HG03280 (cell line): ENCODE data around the gene DRG2.

ENCODE experiments used
- ATAC-seq: cut with Tn5 transposase; IDR thresholded peaks from one replicate; pipeline ENCODE4 v1.9.1; 2021; ENCODE audit warnings: mild to moderate bottlenecking, moderate library complexity; ENCODE audit not compliant: unreplicated experiment

Gene DRG2

GRCh38 chr17:18141210-18141803 is 53.6 kb downstream of the DRG2 start:
- ATAC-seq = no peak

GRCh38 chr17:18142417-18142816 is 54.7 kb downstream of the DRG2 start:
- no peak for ATAC-seq

- ATAC-seq = no peak
Observed at GRCh38 chr17:18143044-18143936, 55.5 kb downstream of the DRG2 start.

- ATAC-seq = no peak
Observed at GRCh38 chr17:18144261-18144660, 56.5 kb downstream of the DRG2 start.

GRCh38 chr17:18144855-18145254 is 57.1 kb downstream of the DRG2 start:
- ATAC-seq = no peak

DNA sequence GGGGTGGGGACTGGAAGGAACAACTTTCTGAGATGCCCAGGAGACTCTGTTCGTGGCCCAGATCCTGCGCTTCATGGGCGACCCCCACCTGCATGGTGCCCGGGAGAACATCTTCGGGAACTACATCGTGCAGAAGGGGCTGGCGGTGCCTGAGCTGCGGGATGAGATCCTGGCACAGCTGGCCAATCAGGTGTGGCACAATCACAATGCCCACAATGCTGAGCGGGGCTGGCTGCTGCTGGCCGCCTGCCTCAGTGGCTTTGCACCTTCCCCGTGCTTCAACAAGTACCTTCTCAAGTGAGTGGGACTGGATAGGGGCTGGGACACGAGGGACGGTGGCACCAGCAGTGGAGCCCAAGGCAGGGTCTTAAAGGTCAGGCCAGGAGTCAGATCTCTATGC is 58.1 kb downstream of the DRG2 start:
- no peak for ATAC-seq

GRCh38 chr17:18146259-18146658 is 58.5 kb downstream of the DRG2 start:
- no peak for ATAC-seq

DNA sequence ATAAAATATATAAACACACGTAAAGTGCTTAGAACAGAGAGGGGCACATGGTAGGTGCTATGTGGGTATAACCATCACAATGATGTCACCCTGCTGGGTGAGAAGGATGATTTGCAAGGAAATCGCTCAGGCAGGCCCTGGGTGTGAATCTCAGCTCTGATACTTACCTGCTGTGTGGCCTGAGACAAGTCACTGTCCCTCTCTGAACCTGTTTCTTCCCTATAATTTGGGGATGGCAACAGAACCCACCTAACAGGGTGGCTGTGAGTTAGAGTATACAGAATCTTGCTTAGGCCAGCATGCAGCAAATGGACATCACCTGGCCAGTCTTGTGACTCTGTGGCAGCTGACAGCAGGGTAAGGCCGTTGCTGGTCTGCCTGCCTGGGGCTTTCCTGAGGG is 59.2 kb downstream of the DRG2 start:
- ATAC-seq = no peak

- ATAC-seq = no peak
Observed at GRCh38 chr17:18148586-18148985, 60.8 kb downstream of the DRG2 start.

DNA sequence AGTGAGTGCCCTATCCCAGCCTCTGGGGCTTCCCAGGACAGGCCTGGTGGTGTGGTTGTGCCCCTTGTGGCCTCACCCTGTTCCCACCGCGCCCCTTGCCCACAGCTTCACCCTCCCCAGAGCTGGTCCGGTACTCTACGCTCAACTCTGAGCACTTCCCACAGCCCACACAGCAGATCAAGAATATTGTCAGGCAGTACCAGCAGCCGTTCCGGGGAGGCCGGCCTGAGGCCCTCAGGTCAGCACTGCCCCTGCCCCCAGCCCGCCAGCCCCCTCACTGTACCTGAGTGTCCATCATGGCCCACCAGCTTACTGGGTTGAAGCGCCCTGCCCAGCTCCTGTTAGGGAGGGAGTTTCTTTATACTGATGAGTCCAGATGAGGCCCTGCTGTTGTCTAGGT is 63.5 kb downstream of the DRG2 start:
- no peak for ATAC-seq

- ATAC-seq = no peak
Observed at GRCh38 chr17:18155179-18155578, 67.4 kb downstream of the DRG2 start.

DNA sequence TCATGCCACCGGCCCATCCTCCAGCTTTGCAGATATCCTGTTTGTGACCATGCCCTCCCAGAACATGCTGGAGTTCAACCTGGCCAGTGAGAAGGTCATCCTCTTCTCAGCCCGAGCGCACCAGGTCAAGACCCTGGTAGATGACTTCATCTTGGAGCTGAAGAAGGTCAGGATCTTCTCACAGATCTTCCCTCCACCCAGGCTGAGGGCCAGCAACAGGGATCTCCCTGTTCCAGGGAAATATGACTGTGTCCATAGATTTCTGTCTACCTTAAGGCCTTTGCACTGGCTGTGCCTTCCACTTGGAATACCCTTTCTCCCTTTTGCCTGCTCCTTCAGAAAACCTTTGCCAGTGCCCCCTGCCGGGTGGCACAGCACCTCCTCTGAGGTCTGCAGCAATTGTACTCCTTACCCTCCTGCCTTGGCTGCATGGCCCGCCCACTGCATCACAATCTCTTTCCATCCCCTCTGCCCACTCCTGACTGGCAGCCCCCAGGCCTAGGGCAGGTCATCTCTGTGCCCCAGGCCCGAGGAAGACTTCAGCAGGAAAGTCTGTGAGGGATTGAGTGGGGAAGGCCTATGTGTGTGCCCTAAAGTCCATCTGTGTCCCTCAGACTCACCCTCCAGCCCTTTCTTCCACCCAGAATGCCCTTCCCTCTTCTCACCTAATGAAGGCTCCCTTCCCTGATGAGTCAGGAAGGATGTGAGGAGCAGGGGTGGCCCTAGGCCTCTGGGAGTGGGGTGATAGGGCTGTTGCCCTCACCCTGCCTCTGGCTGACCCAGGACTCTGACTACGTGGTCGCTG is 68.6 kb downstream of the DRG2 start:
- ATAC-seq = no peak

DNA sequence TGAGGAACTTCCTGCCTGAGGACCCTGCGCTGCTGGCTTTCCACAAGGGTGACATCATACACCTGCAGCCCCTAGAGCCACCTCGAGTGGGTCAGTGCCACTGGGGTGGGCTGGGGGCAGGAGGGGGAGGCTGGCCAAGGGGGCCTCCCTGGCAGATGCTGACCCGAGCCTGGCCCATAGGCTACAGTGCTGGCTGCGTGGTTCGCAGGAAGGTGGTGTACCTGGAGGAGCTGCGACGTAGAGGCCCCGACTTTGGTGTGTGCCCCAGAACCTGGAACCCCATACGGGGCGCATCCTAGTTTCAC is 69.2 kb downstream of the DRG2 start:
- no peak for ATAC-seq
